GM21576 (cell line): ENCODE results near the gene PPIP5K2.
"Not testable (repeated sequence)": the region's sequence is repeated elsewhere in the genome, so short reads cannot be mapped to it uniquely, and the experiment has no call there.

Experiments used
- ATAC-seq: cut with Tn5 transposase; IDR thresholded peaks from one replicate; pipeline ENCODE4 v1.9.1; 2021; ENCODE audit warnings: mild to moderate bottlenecking, moderate library complexity; ENCODE audit not compliant: unreplicated experiment

PPIP5K2 gene

GRCh38 chr5:103120607-103121200 lies 603 bp downstream of the PPIP5K2 start:
- no peak for ATAC-seq

GRCh38 chr5:103122242-103122641 lies 2.1 kb downstream of the PPIP5K2 start:
- no peak for ATAC-seq

- no peak for ATAC-seq
These were observed 6.5 kb downstream of the PPIP5K2 start for GRCh38 chr5:103126557-103126956.

- ATAC-seq: no peak
These were observed 7.3 kb downstream of the PPIP5K2 start for GRCh38 chr5:103127292-103127817.

GRCh38 chr5:103128202-103128601 lies 8.1 kb downstream of the PPIP5K2 start:
- no peak for ATAC-seq

- ATAC-seq: no peak
These were observed 12.6 kb downstream of the PPIP5K2 start for GRCh38 chr5:103132684-103133083.

- ATAC-seq: no peak
These were observed 13.1 kb downstream of the PPIP5K2 start for GRCh38 chr5:103133231-103133630.

GRCh38 chr5:103135461-103135860 lies 15.4 kb downstream of the PPIP5K2 start:
- no peak for ATAC-seq

- ATAC-seq: no peak
These were observed 18.1 kb downstream of the PPIP5K2 start for GRCh38 chr5:103138202-103138690.

GRCh38 chr5:103139264-103139865 lies 19.3 kb downstream of the PPIP5K2 start:
- peak; percentile 98 for ATAC-seq

- not testable (repeated sequence) for ATAC-seq
These were observed 22.0 kb downstream of the PPIP5K2 start for GRCh38 chr5:103142132-103142531.

GRCh38 chr5:103145196-103145595 lies 25.1 kb downstream of the PPIP5K2 start:
- ATAC-seq: no peak

GRCh38 chr5:103148213-103148612 lies 28.1 kb downstream of the PPIP5K2 start:
- no peak for ATAC-seq

GRCh38 chr5:103151156-103151555 lies 31.1 kb downstream of the PPIP5K2 start:
- no peak for ATAC-seq

GRCh38 chr5:103166706-103167105 lies 46.6 kb downstream of the PPIP5K2 start:
- no peak for ATAC-seq

- ATAC-seq: no peak
These were observed 54.0 kb downstream of the PPIP5K2 start for GRCh38 chr5:103174147-103174546.

GRCh38 chr5:103177543-103177942 lies 57.4 kb downstream of the PPIP5K2 start:
- ATAC-seq: no peak

- ATAC-seq: no peak
These were observed 58.1 kb downstream of the PPIP5K2 start for GRCh38 chr5:103178167-103178566.

- no peak for ATAC-seq
These were observed 66.1 kb downstream of the PPIP5K2 start for GRCh38 chr5:103186152-103186551.

- ATAC-seq: no peak
These were observed 68.3 kb downstream of the PPIP5K2 start for GRCh38 chr5:103188436-103188835.

- ATAC-seq: no peak
These were observed 83.1 kb downstream of the PPIP5K2 start for GRCh38 chr5:103203226-103203625.

- not testable (repeated sequence) for ATAC-seq
These were observed 84.9 kb downstream of the PPIP5K2 start for GRCh38 chr5:103204990-103205389.
